Measurements from ENCODE around the gene AMBP. TPM values are rescaled to one million over a fixed set of nuclear protein-coding genes. Genes with fewer than 3 reads are reported as not detected.

Gene AMBP
- total RNA-seq, 2 donors from 2014 or later, result 1.5 to 5.7 TPM

- Histone ChIP-seq H3K36me3 (no peaks in the 10 kb centered on the region), H3K4me1 (no peaks in the 10 kb centered on the region), H3K4me3 (no peak overlapping the region), H3K27me3 (no peaks in the 10 kb centered on the region), H3K27ac (no peak overlapping the region), H3K9me3 (no peaks in the 10 kb centered on the region), H3K9ac (ENCODE audit: low read depth in 2 of 2, low read length in 2 of 2) (no peak overlapping the region)
- DNase-seq, result peak; percentile 16
- intact Hi-C loops (cut with DNase I), result no loop called here
- no peak for TF ChIP-seq CTCF (IDR thresholded peaks at IDR 0.05)
Observed at GRCh38 chr9:114059047-114059803, 18.9 kb downstream of the AMBP start.

GRCh38 chr9:114058688-114059046 lies 19.4 kb downstream of the AMBP start:
- Histone ChIP-seq H3K36me3 (no peaks in the 10 kb centered on the region), H3K9me3 (no peaks in the 10 kb centered on the region), H3K4me1 (no peaks in the 10 kb centered on the region), H3K4me3 (no peak overlapping the region), H3K27me3 (no peaks in the 10 kb centered on the region), H3K27ac (no peak overlapping the region), H3K9ac (ENCODE audit: low read depth in 2 of 2, low read length in 2 of 2) (no peak overlapping the region)
- intact Hi-C loops (cut with DNase I), result no loop called here
- no peak for TF ChIP-seq CTCF (IDR thresholded peaks at IDR 0.05)
- peak; percentile 15 for DNase-seq

GRCh38 chr9:114057161-114057885 lies 20.8 kb downstream of the AMBP start:
- Histone ChIP-seq H3K27ac (no peak overlapping the region), H3K27me3 (no peaks in the 10 kb centered on the region), H3K4me3 (no peak overlapping the region), H3K4me1 (no peaks in the 10 kb centered on the region), H3K9ac (ENCODE audit: low read depth in 2 of 2, low read length in 2 of 2) (no peak overlapping the region), H3K9me3 (no peaks in the 10 kb centered on the region), H3K36me3 (no peaks in the 10 kb centered on the region)
- DNase-seq, result peak; percentile 12
- intact Hi-C loops (cut with DNase I), result no loop called here
- TF ChIP-seq CTCF (IDR thresholded peaks at IDR 0.05), result no peak

- Histone ChIP-seq H3K9me3 (no peaks in the 10 kb centered on the region), H3K36me3 (no peaks in the 10 kb centered on the region), H3K9ac (ENCODE audit: low read depth in 2 of 2, low read length in 2 of 2) (no peak overlapping the region), H3K4me3 (no peak overlapping the region), H3K4me1 (no peaks in the 10 kb centered on the region), H3K27me3 (no peaks in the 10 kb centered on the region), H3K27ac (no peak overlapping the region)
- DNase-seq, result peak; percentile 9
- no peak for TF ChIP-seq CTCF (IDR thresholded peaks at IDR 0.05)
- intact Hi-C loops (cut with DNase I), result no loop called here
Observed at GRCh38 chr9:114056527-114056926, 21.6 kb downstream of the AMBP start.

- Histone ChIP-seq H3K27ac (no peak overlapping the region), H3K36me3 (no peaks in the 10 kb centered on the region), H3K4me1 (no peaks in the 10 kb centered on the region), H3K9me3 (no peaks in the 10 kb centered on the region), H3K9ac (ENCODE audit: low read depth in 2 of 2, low read length in 2 of 2) (no peak overlapping the region), H3K27me3 (no peaks in the 10 kb centered on the region), H3K4me3 (no peak overlapping the region)
- TF ChIP-seq CTCF (IDR thresholded peaks at IDR 0.05), result no peak
- intact Hi-C loops (cut with DNase I), result no loop called here
- no peak for DNase-seq
Observed at GRCh38 chr9:114055894-114056293, 22.2 kb downstream of the AMBP start.

Measured in colonic mucosa (tissue), 4 donors.